ENCODE results near the gene PNKP.

GRCh38 chr19:49889038-49889686 is 21.8 kb upstream of the PNKP start:
- TF ChIP-seq POLR2A (IDR thresholded peaks at IDR 0.05; ENCODE audit: low read depth, low read length) = no peak
- TF ChIP-seq PAX5 (IDR thresholded peaks at IDR 0.05; ENCODE audit: insufficient read depth, low read length, severe bottlenecking) = no peak
